GM12873 (cell line): Measurements from ENCODE around the gene FAR2.

Experiments used
- CTCF ChIP-seq: IDR thresholded peaks from 2 replicates; pipeline ENCODE4 v1.5.1; 2012; ENCODE audit warnings: low read depth, mild to moderate bottlenecking, moderate library complexity, low read length, control low read depth; ENCODE audit not compliant: insufficient read depth; ENCODE audit errors: missing control alignments

The FAR2 gene

GRCh38 chr12:29171421-29172258 lies 22.6 kb downstream of the FAR2 start:
- no peak for TF ChIP-seq CTCF

- no peak for TF ChIP-seq CTCF
Measured at GRCh38 chr12:29176941-29177340, 27.9 kb downstream of the FAR2 start.

- TF ChIP-seq CTCF: no peak
Measured at GRCh38 chr12:29187756-29188155, 38.7 kb downstream of the FAR2 start.

GRCh38 chr12:29191267-29191850 lies 42.3 kb downstream of the FAR2 start:
- TF ChIP-seq CTCF: no peak

- TF ChIP-seq CTCF: no peak
Measured at GRCh38 chr12:29198901-29199300, 49.8 kb downstream of the FAR2 start.

- TF ChIP-seq CTCF: no peak
Measured at GRCh38 chr12:29200586-29200985, 51.5 kb downstream of the FAR2 start.

GRCh38 chr12:29201296-29201695 lies 52.2 kb downstream of the FAR2 start:
- no peak for TF ChIP-seq CTCF
